ENCODE results near the gene RECQL.

- TF ChIP-seq CTCF (IDR thresholded peaks at IDR 0.05; ENCODE audit: low read length) (no peak), EZH2 (IDR thresholded peaks at IDR 0.05; ENCODE audit: borderline replicate concordance, low read length) (no peak)
Observed at GRCh38 chr12:21439347-21439746, 62.1 kb downstream of the RECQL start.
